Measurements from ENCODE around the gene HOXC11. TPM values are rescaled to one million over a fixed set of nuclear protein-coding genes. Genes with fewer than 3 reads are reported as not detected.

HOXC11 gene
- total RNA-seq, 1 donor from 2014 or later = 2.4 TPM

GRCh38 chr12:54009171-54010052 lies 36.5 kb downstream of the HOXC11 start:
- no peak for DNase-seq

GRCh38 chr12:54010053-54010971 lies 37.4 kb downstream of the HOXC11 start:
- DNase-seq = no peak

GRCh38 chr12:54010972-54011664 lies 38.2 kb downstream of the HOXC11 start:
- DNase-seq = no peak

GRCh38 chr12:54011665-54012532 lies 39.0 kb downstream of the HOXC11 start:
- no peak for DNase-seq

- no peak for DNase-seq
Measured at GRCh38 chr12:54012631-54013409, 39.9 kb downstream of the HOXC11 start.

GRCh38 chr12:54014377-54015017 lies 41.6 kb downstream of the HOXC11 start:
- DNase-seq = no peak

GRCh38 chr12:54015018-54015931 lies 42.3 kb downstream of the HOXC11 start:
- no peak for DNase-seq

GRCh38 chr12:54016051-54016450 lies 43.1 kb downstream of the HOXC11 start:
- DNase-seq = no peak

GRCh38 chr12:54016478-54016964 lies 43.6 kb downstream of the HOXC11 start:
- DNase-seq = peak; percentile 94

- DNase-seq = no peak
Measured at GRCh38 chr12:54017027-54017788, 44.3 kb downstream of the HOXC11 start.

- DNase-seq = peak; percentile 97
Measured at GRCh38 chr12:54017878-54018467, 45.0 kb downstream of the HOXC11 start.

- DNase-seq = no peak
Measured at GRCh38 chr12:54018468-54018984, 45.6 kb downstream of the HOXC11 start.

GRCh38 chr12:54019091-54019811 lies 46.3 kb downstream of the HOXC11 start:
- no peak for DNase-seq

GRCh38 chr12:54019924-54020590 lies 47.1 kb downstream of the HOXC11 start:
- no peak for DNase-seq

- DNase-seq = no peak
Measured at GRCh38 chr12:54020591-54021405, 47.9 kb downstream of the HOXC11 start.

Data from skin of body (tissue), 2 donors.